Epithelial cell of prostate (primary cell): ENCODE data around the gene CTTN.

Experiments
- DNase-seq: peaks from one replicate; pipeline ENCODE4 v3.0.0-alpha.2; 2011; ENCODE audit warnings: low read depth, low spot score
- H3K27ac ChIP-seq: fragments of 450-650 bp; 2 replicates; pipeline ENCODE4 v1.5.1; 2017; ENCODE audit warnings: mild to moderate bottlenecking

Gene CTTN

GRCh38 chr11:70423523-70424505 is 25.5 kb downstream of the CTTN start:
- H3K27ac ChIP-seq: no peak overlapping the region
- no peak for DNase-seq

GRCh38 chr11:70424765-70425344 is 26.5 kb downstream of the CTTN start:
- H3K27ac ChIP-seq: no peak overlapping the region
- no peak for DNase-seq

GRCh38 chr11:70427436-70427835 is 29.1 kb downstream of the CTTN start:
- H3K27ac ChIP-seq: no peak overlapping the region
- DNase-seq: no peak

- no peak overlapping the region for H3K27ac ChIP-seq
Observed at GRCh38 chr11:70428701-70429427, 30.5 kb downstream of the CTTN start.

GRCh38 chr11:70429428-70429705 is 31.0 kb downstream of the CTTN start:
- H3K27ac ChIP-seq: no peak overlapping the region
- DNase-seq: no peak

More at GRCh38 chr11:70428701-70429427, 30.5 kb downstream of the CTTN start:
- no peak for DNase-seq

- DNase-seq: no peak
- no peak overlapping the region for H3K27ac ChIP-seq
Observed at GRCh38 chr11:70429724-70430521, 31.6 kb downstream of the CTTN start.

GRCh38 chr11:70430671-70431574 is 32.6 kb downstream of the CTTN start:
- no peak overlapping the region for H3K27ac ChIP-seq
- DNase-seq: no peak

- no peak overlapping the region for H3K27ac ChIP-seq
- DNase-seq: no peak
Observed at GRCh38 chr11:70431611-70432010, 33.3 kb downstream of the CTTN start.

GRCh38 chr11:70432065-70432464 is 33.7 kb downstream of the CTTN start:
- DNase-seq: no peak
- H3K27ac ChIP-seq: no peak overlapping the region

GRCh38 chr11:70432580-70432979 is 34.3 kb downstream of the CTTN start:
- no peak for DNase-seq
- H3K27ac ChIP-seq: no peak overlapping the region

- H3K27ac ChIP-seq: no peak overlapping the region
- DNase-seq: no peak
Observed at GRCh38 chr11:70433038-70433437, 34.7 kb downstream of the CTTN start.

GRCh38 chr11:70433526-70433925 is 35.2 kb downstream of the CTTN start:
- H3K27ac ChIP-seq: no peak overlapping the region
- no peak for DNase-seq

GRCh38 chr11:70433966-70434812 is 35.9 kb downstream of the CTTN start:
- no peak overlapping the region for H3K27ac ChIP-seq
- no peak for DNase-seq

- no peak for DNase-seq
- no peak overlapping the region for H3K27ac ChIP-seq
Observed at GRCh38 chr11:70434813-70435278, 36.5 kb downstream of the CTTN start.

GRCh38 chr11:70435361-70435760 is 37.0 kb downstream of the CTTN start:
- DNase-seq: no peak
- no peak overlapping the region for H3K27ac ChIP-seq

- no peak for DNase-seq
- no peak overlapping the region for H3K27ac ChIP-seq
Observed at GRCh38 chr11:70435765-70436500, 37.6 kb downstream of the CTTN start.

GRCh38 chr11:70436501-70436860 is 38.2 kb downstream of the CTTN start:
- H3K27ac ChIP-seq: no peak overlapping the region
- no peak for DNase-seq
